ENCODE data around the gene ANXA10.

ANXA10 gene

GRCh38 chr4:168118116-168118655, 25.8 kb downstream of the ANXA10 start:
- TF ChIP-seq CTCF (conservative IDR thresholded peaks at IDR 0.05) = no peak
- TF ChIP-seq ZFX (IDR thresholded peaks at IDR 0.05) = no peak
- no peak overlapping the region for H3K27ac ChIP-seq

- no peak overlapping the region for H3K27ac ChIP-seq
- TF ChIP-seq CTCF (conservative IDR thresholded peaks at IDR 0.05) = no peak
- TF ChIP-seq ZFX (IDR thresholded peaks at IDR 0.05) = no peak
These were observed 26.8 kb downstream of the ANXA10 start for GRCh38 chr4:168119100-168119499.

GRCh38 chr4:168119890-168120289, 27.6 kb downstream of the ANXA10 start:
- no peak for TF ChIP-seq CTCF (conservative IDR thresholded peaks at IDR 0.05)
- no peak for TF ChIP-seq ZFX (IDR thresholded peaks at IDR 0.05)
- H3K27ac ChIP-seq = no peak overlapping the region

- no peak overlapping the region for H3K27ac ChIP-seq
- TF ChIP-seq ZFX (IDR thresholded peaks at IDR 0.05) (no peak), CTCF (conservative IDR thresholded peaks at IDR 0.05) (no peak)
These were observed 28.5 kb downstream of the ANXA10 start for GRCh38 chr4:168120811-168121210.

GRCh38 chr4:168124008-168124641, 31.8 kb downstream of the ANXA10 start:
- no peak overlapping the region for H3K27ac ChIP-seq

GRCh38 chr4:168126952-168127351, 34.6 kb downstream of the ANXA10 start:
- H3K27ac ChIP-seq = no peak overlapping the region
- TF ChIP-seq CTCF (conservative IDR thresholded peaks at IDR 0.05) = no peak
- no peak for TF ChIP-seq ZFX (IDR thresholded peaks at IDR 0.05)

More at GRCh38 chr4:168124008-168124641, 31.8 kb downstream of the ANXA10 start:
- TF ChIP-seq ZFX (IDR thresholded peaks at IDR 0.05) (no peak), CTCF (conservative IDR thresholded peaks at IDR 0.05) (no peak)

GRCh38 chr4:168128601-168129000, 36.3 kb downstream of the ANXA10 start:
- no peak for TF ChIP-seq ZFX (IDR thresholded peaks at IDR 0.05)
- TF ChIP-seq CTCF (conservative IDR thresholded peaks at IDR 0.05) = no peak
- H3K27ac ChIP-seq = no peak overlapping the region
